Measurements from ENCODE around the gene AFF2. TPM values are rescaled to one million over a fixed set of nuclear protein-coding genes. Genes with fewer than 3 reads are reported as not detected.

The AFF2 gene
- total and polyA plus RNA-seq, 7 donors = 0.01 to 0.32 (median 0.11) TPM; not detected in 1

- H3K36me3 ChIP-seq (ENCODE audit: insufficient read depth in 1 of 2, low read depth in 1 of 2) = no peaks in the 10 kb centered on the region
- intact Hi-C loops (cut with DNase I) = no loop called here
- H3K4me1 ChIP-seq = no peaks in the 10 kb centered on the region
- TF ChIP-seq CTCF (IDR thresholded peaks at IDR 0.05) = peak; percentile 50
- WGBS, 3 donors = 16 to 21% (median 18%) methylated on average over 2 of the region's 2 CpGs
- DNase-seq = no peak
- H3K4me3 ChIP-seq = no peak overlapping the region
- no peaks in the 10 kb centered on the region for H3K9me3 ChIP-seq
- H3K27ac ChIP-seq = no peak overlapping the region
- no peak for ATAC-seq
- H3K27me3 ChIP-seq (ENCODE audit: insufficient read depth in 3 of 3, low read length in 2 of 3) = no peaks in the 10 kb centered on the region
Measured at GRCh38 chrX:148530464-148531077, 30.2 kb downstream of the AFF2 start.

GRCh38 chrX:148534291-148534690 is 33.9 kb downstream of the AFF2 start:
- 61 to 83% (median 75%) methylated on average over 2 of the region's 2 CpGs for WGBS, 3 donors
- ATAC-seq = no peak

GRCh38 chrX:148535639-148536038 is 35.2 kb downstream of the AFF2 start:
- Histone ChIP-seq H3K4me3 (no peak overlapping the region), H3K36me3 (ENCODE audit: insufficient read depth in 1 of 2, low read depth in 1 of 2) (no peaks in the 10 kb centered on the region), H3K9me3 (no peaks in the 10 kb centered on the region), H3K27me3 (ENCODE audit: insufficient read depth in 3 of 3, low read length in 2 of 3) (no peaks in the 10 kb centered on the region), H3K27ac (no peak overlapping the region), H3K4me1 (no peaks in the 10 kb centered on the region)
- WGBS, 3 donors = 73 to 85% (median 81%) methylated on average over 4 of the region's 4 CpGs
- intact Hi-C loops (cut with DNase I) = no loop called here
- TF ChIP-seq CTCF (IDR thresholded peaks at IDR 0.05) = no peak
- no peak for ATAC-seq
- DNase-seq = no peak

More at GRCh38 chrX:148534291-148534690, 33.9 kb downstream of the AFF2 start:
- DNase-seq = no peak
- Histone ChIP-seq H3K4me1 (no peaks in the 10 kb centered on the region), H3K9me3 (no peaks in the 10 kb centered on the region), H3K27ac (no peak overlapping the region), H3K36me3 (ENCODE audit: insufficient read depth in 1 of 2, low read depth in 1 of 2) (no peaks in the 10 kb centered on the region), H3K4me3 (no peak overlapping the region), H3K27me3 (ENCODE audit: insufficient read depth in 3 of 3, low read length in 2 of 3) (no peaks in the 10 kb centered on the region)
- TF ChIP-seq CTCF (IDR thresholded peaks at IDR 0.05) = no peak
- intact Hi-C loops (cut with DNase I) = no loop called here

GRCh38 chrX:148536961-148537360 is 36.5 kb downstream of the AFF2 start:
- 86 to 92% (median 89%) methylated on average over 1 of the region's 1 CpG for WGBS, 3 donors
- no peak overlapping the region for H3K27ac ChIP-seq
- no peaks in the 10 kb centered on the region for H3K36me3 ChIP-seq (ENCODE audit: insufficient read depth in 1 of 2, low read depth in 1 of 2)

More at GRCh38 chrX:148536961-148537360, 36.5 kb downstream of the AFF2 start:
- intact Hi-C loops (cut with DNase I) = no loop called here
- ATAC-seq (no peak), DNase-seq (no peak)
- no peak for TF ChIP-seq CTCF (IDR thresholded peaks at IDR 0.05)
- Histone ChIP-seq H3K9me3 (no peaks in the 10 kb centered on the region), H3K27me3 (ENCODE audit: insufficient read depth in 3 of 3, low read length in 2 of 3) (no peaks in the 10 kb centered on the region), H3K4me1 (no peaks in the 10 kb centered on the region), H3K4me3 (no peak overlapping the region)

Data from psoas muscle (tissue), 8 donors.